A549 (cell line): ENCODE results near the gene ROPN1. TPM values are rescaled to one million over a fixed set of nuclear protein-coding genes. Genes with fewer than 3 reads are reported as not detected.
"Not testable (repeated sequence)": the region's sequence is repeated elsewhere in the genome, so short reads cannot be mapped to it uniquely, and the experiment has no call there.

Experiments used
- ATAC-seq, 2 experiments: fragments of 200-7000 bp in 1 of 2; fragments of >200 bp in 1 of 2; cut with Nextera tagmentation in 1 of 2; cut with Tn5 transposase in 1 of 2; 3 replicates each; pipeline versions ENCODE4 v1.8.0 to v1.9.1; 2018 to 2020; ENCODE audit warnings: mild to moderate bottlenecking in 1 of 2, moderate library complexity in 1 of 2
- CTCF ChIA-PET: fragments of 300-600 bp; sonication (Branson Sonifier 250); formaldehyde crosslinking; extraction: SDS; loops from one replicate; lab custom pipeline; 2021; ENCODE audit warnings: antibody characterized with exemption, inconsistent platforms; lab: Yijun Ruan, JAX
- POLR2A ChIA-PET: fragments of 350-600 bp; formaldehyde crosslinking; extraction: SDS; loops from one replicate; lab custom pipeline; 2021; ENCODE audit warnings: antibody characterized with exemption, inconsistent platforms; lab: Yijun Ruan, JAX
- DNase-seq, 2 experiments: peaks; one replicate each; pipeline versions ENCODE4 v3.0.0 to v3.0.0-alpha.2; 2011 to 2016; ENCODE audit warnings: low read depth in 1 of 2, low spot score in 1 of 2
- FAIRE-seq: peaks from 2 replicates; lab custom pipeline; 2011; peaks lifted over from hg19 to GRCh38; lab: Jason Lieb, UNC
- H3K27ac ChIP-seq, 2 experiments: fragments of >200 bp; sonication (Bioruptor Twin); formaldehyde crosslinking; 3 replicates each; pipeline ENCODE4 v1.5.1; 2016 to 2017
- H3K4me1 ChIP-seq: fragments of >200 bp; sonication (Bioruptor Twin); formaldehyde crosslinking; 3 replicates; pipeline ENCODE4 v1.6.1; 2016
- H3K4me2 ChIP-seq: fragments of >200 bp; sonication (Bioruptor Twin); formaldehyde crosslinking; 3 replicates; pipeline ENCODE4 v1.6.1; 2016
- H3K4me3 ChIP-seq: fragments of >200 bp; sonication (Bioruptor Twin); formaldehyde crosslinking; 3 replicates; pipeline ENCODE4 v1.5.1; 2016
- H3K9me3 ChIP-seq: fragments of >200 bp; sonication (Bioruptor Twin); formaldehyde crosslinking; 3 replicates; pipeline ENCODE4 v1.6.1; 2016
- CBX2 ChIP-seq: fragments of 200-600 bp; sonication (generic); IDR thresholded peaks from 2 replicates; pipeline ENCODE4 v1.6.1; 2016; ENCODE audit warnings: low read depth, mild to moderate bottlenecking, borderline replicate concordance
- CHD2 ChIP-seq: fragments of 150-350 bp; IDR thresholded peaks from 2 replicates; pipeline ENCODE4 v1.6.1; 2014; ENCODE audit warnings: low read length; ENCODE audit not compliant: partially characterized antibody
- CTCF ChIP-seq: fragments of >200 bp; sonication (Bioruptor Twin); formaldehyde crosslinking; IDR thresholded peaks from 3 replicates; pipeline ENCODE4 v1.5.1; 2016
- FOSB ChIP-seq: fragments of 250-450 bp; sonication (Bioruptor Pico); IDR thresholded peaks from 2 replicates; pipeline ENCODE4 v1.5.0; 2020; ENCODE audit warnings: mild to moderate bottlenecking, moderate library complexity
- HMGXB4 ChIP-seq: fragments of 250-450 bp; sonication (Bioruptor Pico); IDR thresholded peaks from 2 replicates; pipeline ENCODE4 v1.5.0; 2021; ENCODE audit warnings: mild to moderate bottlenecking, moderate library complexity, borderline replicate concordance
- JUN ChIP-seq, 2 experiments: fragments of >200 bp; sonication (Bioruptor Twin); formaldehyde crosslinking; IDR thresholded peaks; 2 replicates in 1 of 2; 3 replicates in 1 of 2; pipeline ENCODE4 v1.6.1; 2016 to 2017
- JUNB ChIP-seq: fragments of >200 bp; sonication (Bioruptor Twin); formaldehyde crosslinking; IDR thresholded peaks from 2 replicates; pipeline ENCODE4 v1.6.1; 2016
- PHF8 ChIP-seq: fragments of 200-600 bp; sonication (generic); IDR thresholded peaks from 2 replicates; pipeline ENCODE4 v1.6.1; 2016; ENCODE audit warnings: low read depth, mild to moderate bottlenecking, antibody characterized with exemption, moderate library complexity, borderline replicate concordance
- POLR2A ChIP-seq: IDR thresholded peaks from 2 replicates; pipeline ENCODE4 v1.6.1; 2012; ENCODE audit warnings: mild to moderate bottlenecking, low read length
- RAD21 ChIP-seq, 2 experiments: fragments of >200 bp in 1 of 2; sonication (Bioruptor Twin) in 1 of 2; formaldehyde crosslinking in 1 of 2; IDR thresholded peaks in 1 of 2; conservative IDR thresholded peaks in 1 of 2; 2 replicates in 1 of 2; 3 replicates in 1 of 2; pipeline ENCODE4 v1.6.1; 2012 to 2018; ENCODE audit warnings: inconsistent platforms in 1 of 2
- RCOR1 ChIP-seq: fragments of 150-350 bp; IDR thresholded peaks from 2 replicates; pipeline ENCODE4 v1.6.1; 2014; ENCODE audit warnings: antibody characterized with exemption, low read length, low read depth
- REST ChIP-seq: fragments of 200-600 bp; sonication (generic); IDR thresholded peaks from 2 replicates; pipeline ENCODE4 v1.6.1; 2016; ENCODE audit warnings: antibody characterized with exemption, mild to moderate bottlenecking, moderate library complexity
- RNF2 ChIP-seq: fragments of 200-600 bp; sonication (generic); IDR thresholded peaks from 2 replicates; pipeline ENCODE4 v1.6.1; 2016; ENCODE audit warnings: low read depth, mild to moderate bottlenecking, antibody characterized with exemption, moderate library complexity, borderline replicate concordance
- SREBF2 ChIP-seq: fragments of 450-650 bp; IDR thresholded peaks from 2 replicates; pipeline ENCODE4 v1.6.1; 2014; ENCODE audit warnings: mild to moderate bottlenecking, moderate library complexity
- TFCP2L1 ChIP-seq: fragments of 250-450 bp; sonication (Bioruptor Pico); IDR thresholded peaks from 2 replicates; pipeline ENCODE4 v1.5.0; 2021; ENCODE audit warnings: mild to moderate bottlenecking
- ZFP36 ChIP-seq: fragments of 450-650 bp; IDR thresholded peaks from 2 replicates; pipeline ENCODE4 v1.6.1; 2014; ENCODE audit warnings: borderline replicate concordance; ENCODE audit not compliant: partially characterized antibody
- WGBS: methylation state at CpG from one replicate; pipeline ENCODE4 v1.1.6; 2017; ENCODE audit errors: missing lambda C conversion rate; 5-methylcytosine and 5-hydroxymethylcytosine counted together
- polyA minus RNA-seq: library from RNA; depleted of rRNA, polyadenylated mRNA; stranded (reverse); fragments of >200 nt; gene quantifications from 2 replicates; pipeline ENCODE4 v1.2.3, GENCODE V29; 2011; rRNA and poly(A)+ RNA removed
- polyA plus RNA-seq, 4 experiments: library from polyadenylated mRNA; depleted of rRNA in 3 of 4; stranded (reverse); fragments of >200 nt; fragmentation: RNase III in 1 of 4; extraction: RNeasy Plus Mini Kit Qiagen cat#74134 plus additional on column Dnase treatment in 1 of 4; gene quantifications; 2 replicates in 3 of 4; 3 replicates in 1 of 4; pipeline ENCODE4 v1.2.3, GENCODE V29; 2011 to 2017

ROPN1 gene
- polyA plus RNA-seq (2011; rRNA removed) (not detected in 2 replicates), polyA plus RNA-seq (2017; fragmentation: RNase III; extraction: RNeasy Plus Mini Kit Qiagen cat#74134 plus additional on column Dnase treatment) (not detected in 3 replicates), polyA minus RNA-seq (not detected in 2 replicates)
- polyA plus RNA-seq (2012; cell fraction: cytosol; rRNA removed) = not detected in 2 replicates
- polyA plus RNA-seq (2012; cell fraction: nucleus; rRNA removed) = not detected in 2 replicates

- H3K4me2 ChIP-seq, CTCF ChIA-PET: not testable (repeated sequence)
Measured at GRCh38 chr3:123991730-123992588, at the start of gene ROPN1. Gene ROPN1, minus strand, starts transcription at chr3:123992124. Its CDS starts 11,643 bp downstream, at chr3:123980481.

GRCh38 chr3:124041553-124041952, 49.6 kb upstream of the ROPN1 start:
- ChIA-PET POLR2A (no interaction called here), CTCF (no interaction called here)
- ATAC-seq = no peak
- Histone ChIP-seq H3K4me3 (no peak overlapping the region), H3K4me1 (no peaks in the 10 kb centered on the region), H3K27ac (no peak overlapping the region), H3K9me3 (no peaks in the 10 kb centered on the region), H3K4me2 (no peak overlapping the region)
- no peak for DNase-seq
- 19% methylated on average over 5 of the region's 5 CpGs for WGBS
- no peak for FAIRE-seq
- TF ChIP-seq POLR2A = no peak
- TF ChIP-seq JUN (IDR thresholded peaks at IDR 0.05) = no peak
- no peak for TF ChIP-seq RCOR1
- no peak for TF ChIP-seq RAD21 (conservative IDR thresholded peaks at IDR 0.05 in 1 of 2, IDR thresholded peaks at IDR 0.05 in 1 of 2)
- no peak for TF ChIP-seq TFCP2L1 (CRISPR knock-in tag)
- TF ChIP-seq FOSB (CRISPR knock-in tag) = no peak
- no peak for TF ChIP-seq HMGXB4
- no peak for TF ChIP-seq RNF2
- no peak for TF ChIP-seq CBX2
- no peak for TF ChIP-seq SREBF2
- TF ChIP-seq CHD2 = no peak
- no peak for TF ChIP-seq REST
- TF ChIP-seq PHF8 = no peak
- no peak for TF ChIP-seq CTCF
- TF ChIP-seq JUNB = no peak
- TF ChIP-seq ZFP36 = no peak

More at GRCh38 chr3:123991730-123992588, at the start of gene ROPN1:
- 15% methylated on average over 7 of the region's 49 CpGs for WGBS
- ATAC-seq (peak; percentile 90 to 94), FAIRE-seq (peak; percentile 94)
- POLR2A ChIA-PET, H3K9me3 ChIP-seq, H3K4me3 ChIP-seq, DNase-seq, H3K27ac ChIP-seq, H3K4me1 ChIP-seq: not testable (repeated sequence)
